Measurements from ENCODE around the gene LMLN.

Gene LMLN

DNA sequence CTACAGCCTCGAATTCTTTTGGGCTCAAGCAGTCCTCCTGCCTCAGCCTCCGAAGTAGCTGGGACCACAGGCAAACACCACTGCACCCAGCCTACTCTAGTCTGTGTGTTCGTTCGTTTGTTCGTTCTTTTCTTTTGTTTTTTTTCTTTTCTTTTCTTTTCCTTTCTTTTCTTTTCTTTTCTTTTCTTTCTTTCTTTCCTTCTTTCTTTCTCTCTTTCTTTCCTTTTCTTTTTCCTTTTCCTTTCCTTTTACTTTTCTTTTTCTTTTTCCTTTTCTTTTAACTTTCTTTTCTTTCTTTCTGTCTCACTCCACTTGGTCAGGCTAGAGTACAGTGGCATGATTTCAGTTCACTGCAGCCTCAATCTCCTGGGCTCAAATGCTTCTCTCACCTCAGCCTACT, 36.8 kb downstream of the LMLN start:
- ChIA-PET POLR2A (ENCODE audit: low non-redundant PET) (no interaction called here), CTCF (interaction anchor here (0.6 kb wide), 1 partner anchor 73 kb away, joined by 5 read pairs; no protein-coding TSS in a partner anchor)
- no peak overlapping the region for H3K27ac ChIP-seq
- no peak for TF ChIP-seq CTCF (conservative IDR thresholded peaks at IDR 0.05; ENCODE audit: low read depth)
- no peak for DNase-seq (ENCODE audit: low spot score)

GRCh38 chr3:197997936-197998335, 37.9 kb downstream of the LMLN start:
- ChIA-PET POLR2A (ENCODE audit: low non-redundant PET) (no interaction called here), CTCF (no interaction called here)
- TF ChIP-seq CTCF (conservative IDR thresholded peaks at IDR 0.05; ENCODE audit: low read depth): no peak
- no peak overlapping the region for H3K27ac ChIP-seq
- DNase-seq (ENCODE audit: low spot score): no peak

DNA sequence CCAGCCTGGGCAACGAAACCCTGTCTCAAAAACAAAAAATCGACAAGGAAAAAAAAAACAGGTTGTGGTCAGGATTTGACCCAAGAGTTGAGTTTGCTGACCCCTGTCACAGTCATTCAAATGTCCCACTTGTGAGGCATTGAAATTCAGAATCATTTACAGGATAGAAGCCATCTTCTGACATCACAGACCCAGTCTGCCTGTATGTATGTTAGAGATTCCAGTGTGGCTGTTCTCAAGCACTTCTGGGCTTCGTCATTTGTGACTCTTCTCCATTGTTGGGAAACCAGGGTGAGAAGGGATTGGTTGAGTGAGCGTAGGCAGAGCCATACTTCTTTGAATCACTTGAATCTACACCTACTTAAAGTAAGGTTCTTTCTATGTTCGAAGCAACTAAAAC, 57.1 kb downstream of the LMLN start:
- H3K27ac ChIP-seq: no peak overlapping the region
- POLR2A ChIA-PET (ENCODE audit: low non-redundant PET): no interaction called here
- CTCF ChIA-PET: no interaction called here
- no peak for TF ChIP-seq CTCF (conservative IDR thresholded peaks at IDR 0.05; ENCODE audit: low read depth)
- DNase-seq (ENCODE audit: low spot score): no peak

GRCh38 chr3:198018416-198018815, 58.4 kb downstream of the LMLN start:
- ChIA-PET CTCF (interaction anchor here (0.7 kb wide), 1 partner anchor 63 kb away, joined by 3 read pairs; no protein-coding TSS in a partner anchor), POLR2A (ENCODE audit: low non-redundant PET) (interaction anchor here (0.5 kb wide), 1 partner anchor 32 kb away, joined by 3 read pairs; no protein-coding TSS in a partner anchor)
- no peak for DNase-seq (ENCODE audit: low spot score)
- H3K27ac ChIP-seq: no peak overlapping the region
- TF ChIP-seq CTCF (conservative IDR thresholded peaks at IDR 0.05; ENCODE audit: low read depth): no peak

GRCh38 chr3:198019115-198019514, 59.1 kb downstream of the LMLN start:
- no peak for TF ChIP-seq CTCF (conservative IDR thresholded peaks at IDR 0.05; ENCODE audit: low read depth)
- no peak overlapping the region for H3K27ac ChIP-seq
- DNase-seq (ENCODE audit: low spot score): no peak
- ChIA-PET POLR2A (ENCODE audit: low non-redundant PET) (no interaction called here), CTCF (no interaction called here)

GRCh38 chr3:198021320-198021719, 61.3 kb downstream of the LMLN start:
- no peak overlapping the region for H3K27ac ChIP-seq
- TF ChIP-seq CTCF (conservative IDR thresholded peaks at IDR 0.05; ENCODE audit: low read depth): no peak
- ChIA-PET CTCF (no interaction called here), POLR2A (ENCODE audit: low non-redundant PET) (no interaction called here)
- no peak for DNase-seq (ENCODE audit: low spot score)

- ChIA-PET CTCF (no interaction called here), POLR2A (ENCODE audit: low non-redundant PET) (no interaction called here)
- TF ChIP-seq CTCF (conservative IDR thresholded peaks at IDR 0.05; ENCODE audit: low read depth): no peak
- DNase-seq (ENCODE audit: low spot score): no peak
- H3K27ac ChIP-seq: no peak overlapping the region
These were observed 62.6 kb downstream of the LMLN start for GRCh38 chr3:198022604-198023003.

Measured in RWPE1 (cell line).